GM12873 (cell line): ENCODE measurements around the gene SLC35D1.

Source experiments
- TF ChIP-seq, protein P1 (sequence below): IDR thresholded peaks from 2 replicates; pipeline ENCODE4 v1.5.1; 2012; ENCODE audit warnings: low read depth, mild to moderate bottlenecking, moderate library complexity, low read length, control low read depth; ENCODE audit not compliant: insufficient read depth; ENCODE audit errors: missing control alignments

SLC35D1 gene

DNA sequence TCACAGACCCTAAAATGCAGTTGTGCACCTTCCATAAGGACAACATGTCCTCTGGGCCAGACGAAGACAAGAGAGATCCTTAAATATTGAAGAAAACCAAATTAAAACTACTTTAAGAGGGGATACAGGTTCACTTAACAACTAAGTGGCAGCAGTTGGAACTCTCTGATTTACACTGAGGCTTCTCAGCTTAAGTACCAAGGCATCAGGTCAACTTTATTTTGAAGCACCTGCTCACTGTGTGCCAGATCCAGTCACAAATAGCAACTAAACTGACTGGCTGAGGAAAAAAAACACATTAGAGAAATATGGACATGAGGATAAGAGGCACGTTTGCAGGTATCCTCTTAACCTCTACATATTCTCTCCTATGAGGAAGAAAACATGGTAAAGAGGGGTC, 33.2 kb downstream of the SLC35D1 start:
- TF ChIP-seq, protein P1, sequence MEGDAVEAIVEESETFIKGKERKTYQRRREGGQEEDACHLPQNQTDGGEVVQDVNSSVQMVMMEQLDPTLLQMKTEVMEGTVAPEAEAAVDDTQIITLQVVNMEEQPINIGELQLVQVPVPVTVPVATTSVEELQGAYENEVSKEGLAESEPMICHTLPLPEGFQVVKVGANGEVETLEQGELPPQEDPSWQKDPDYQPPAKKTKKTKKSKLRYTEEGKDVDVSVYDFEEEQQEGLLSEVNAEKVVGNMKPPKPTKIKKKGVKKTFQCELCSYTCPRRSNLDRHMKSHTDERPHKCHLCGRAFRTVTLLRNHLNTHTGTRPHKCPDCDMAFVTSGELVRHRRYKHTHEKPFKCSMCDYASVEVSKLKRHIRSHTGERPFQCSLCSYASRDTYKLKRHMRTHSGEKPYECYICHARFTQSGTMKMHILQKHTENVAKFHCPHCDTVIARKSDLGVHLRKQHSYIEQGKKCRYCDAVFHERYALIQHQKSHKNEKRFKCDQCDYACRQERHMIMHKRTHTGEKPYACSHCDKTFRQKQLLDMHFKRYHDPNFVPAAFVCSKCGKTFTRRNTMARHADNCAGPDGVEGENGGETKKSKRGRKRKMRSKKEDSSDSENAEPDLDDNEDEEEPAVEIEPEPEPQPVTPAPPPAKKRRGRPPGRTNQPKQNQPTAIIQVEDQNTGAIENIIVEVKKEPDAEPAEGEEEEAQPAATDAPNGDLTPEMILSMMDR = no peak

DNA sequence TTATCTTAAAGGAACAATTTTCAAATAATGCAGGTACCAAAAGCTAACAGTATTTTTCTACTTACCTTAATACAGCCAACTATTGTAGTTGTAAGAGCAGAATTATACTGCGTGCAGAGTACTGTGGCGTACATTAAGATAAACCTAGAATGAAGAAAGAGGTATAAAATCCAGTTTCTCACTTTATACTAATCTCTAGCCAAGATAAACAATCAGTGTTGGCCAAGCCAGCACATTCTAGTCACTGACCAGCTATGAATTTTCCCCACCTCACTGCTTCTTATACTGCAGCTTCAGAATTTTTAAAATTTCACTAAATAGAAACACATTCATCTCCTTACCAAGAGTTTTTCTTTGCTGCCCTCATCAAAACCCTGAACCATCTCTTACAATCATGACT, 33.6 kb downstream of the SLC35D1 start:
- TF ChIP-seq, protein P1 = no peak

DNA sequence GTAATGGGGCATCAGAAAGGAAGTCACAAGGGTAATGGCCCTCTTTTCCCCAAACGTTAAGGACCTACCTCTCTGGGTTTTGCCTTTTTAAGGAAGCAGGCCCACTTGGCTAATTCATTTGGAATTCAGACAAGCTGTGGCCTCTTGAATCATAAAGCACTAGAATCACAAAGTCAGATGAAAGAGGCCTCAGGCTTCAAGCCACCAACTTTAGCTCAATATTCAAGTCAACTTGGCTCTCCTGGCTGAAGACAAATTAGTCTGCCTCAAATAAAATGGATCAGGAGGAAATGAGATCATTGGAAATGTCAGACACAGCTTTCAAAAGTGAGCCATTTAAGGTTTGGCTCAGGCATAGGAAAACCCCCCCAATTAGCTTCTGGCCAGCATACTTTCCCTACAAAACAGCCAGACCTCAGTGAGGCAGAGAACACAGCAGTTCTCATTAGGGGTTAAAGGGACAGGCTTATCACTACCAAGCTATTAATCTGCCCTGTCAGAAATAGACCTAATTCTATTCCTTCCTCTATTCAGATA, 34.3 kb downstream of the SLC35D1 start:
- TF ChIP-seq, protein P1 = no peak

DNA sequence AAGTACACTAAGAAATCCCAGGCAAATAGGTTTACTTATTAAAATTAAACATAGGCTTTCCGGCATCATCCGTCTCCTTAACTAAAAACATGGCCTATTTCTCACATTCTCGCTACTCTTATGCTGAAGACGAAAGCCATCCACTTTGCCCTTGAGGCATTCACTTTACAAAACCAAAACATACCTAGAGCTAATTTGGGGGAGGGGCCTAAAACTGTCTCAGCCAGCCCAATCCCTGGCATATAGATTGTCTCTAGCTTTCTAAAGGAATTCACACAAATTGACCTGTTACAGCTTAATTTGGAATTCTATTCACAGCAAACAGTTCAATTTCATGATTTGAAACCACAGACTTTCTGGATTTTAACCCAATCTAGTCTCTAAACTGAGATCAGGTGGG, 34.8 kb downstream of the SLC35D1 start:
- TF ChIP-seq, protein P1 = no peak

DNA sequence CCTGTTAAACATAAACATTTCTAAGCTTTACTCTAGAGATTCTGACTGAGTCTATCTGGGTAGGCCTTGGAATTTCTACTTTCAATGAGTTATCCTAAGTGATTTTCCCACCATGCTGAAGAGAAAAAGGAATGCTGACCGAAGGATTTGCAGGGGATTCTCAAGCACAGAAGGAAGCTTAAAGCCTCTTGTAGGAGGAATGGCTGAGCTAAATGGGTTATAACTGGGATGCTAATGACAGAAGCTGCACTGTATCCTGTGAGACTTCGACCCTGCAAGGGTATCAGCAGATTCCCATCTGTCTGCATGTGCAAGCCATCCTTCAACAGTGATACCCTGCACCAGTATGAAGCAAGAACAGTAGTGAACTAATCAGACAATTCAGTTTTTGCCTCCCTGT, 35.4 kb downstream of the SLC35D1 start:
- TF ChIP-seq, protein P1 = no peak

DNA sequence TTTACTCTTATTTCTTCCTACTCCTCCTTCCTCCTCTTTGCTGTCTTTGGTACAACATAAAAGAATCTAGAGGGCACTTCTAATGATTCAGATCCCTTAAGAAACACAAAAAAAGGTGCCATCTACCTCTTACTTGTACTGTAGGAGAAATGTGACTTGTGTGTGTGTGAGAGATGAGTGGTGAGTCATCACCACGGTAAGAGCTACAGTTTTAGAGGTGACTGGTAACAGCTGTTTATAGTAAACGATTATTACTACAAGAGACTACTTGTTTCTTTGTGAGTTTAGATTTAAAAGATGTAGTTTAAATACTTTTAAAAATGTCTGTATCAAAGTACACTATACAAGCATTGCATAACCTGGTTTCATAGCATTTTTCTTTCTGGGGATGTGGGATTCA, 40.4 kb downstream of the SLC35D1 start:
- TF ChIP-seq, protein P1 = no peak

DNA sequence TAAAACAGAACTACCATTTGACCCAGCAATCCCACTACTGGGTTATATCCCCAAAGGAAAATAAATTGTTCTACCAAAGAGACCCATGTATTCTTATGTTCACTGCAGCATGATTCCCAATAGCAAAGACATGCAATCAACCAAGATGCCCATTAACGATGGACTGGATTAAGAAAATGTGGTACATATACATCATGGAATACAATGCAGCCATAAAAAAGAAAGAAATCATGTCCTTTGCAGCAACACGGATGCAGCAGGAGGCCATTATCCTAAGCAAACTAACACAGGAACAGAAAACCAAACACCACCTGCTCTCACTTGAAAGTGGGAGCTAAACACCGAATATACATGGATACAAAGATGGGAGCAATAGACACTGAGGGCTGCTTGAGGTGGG, 44.2 kb downstream of the SLC35D1 start:
- TF ChIP-seq, protein P1 = no peak
